Measurements from ENCODE around the gene SH3RF1. TPM values are rescaled to one million over a fixed set of nuclear protein-coding genes. Genes with fewer than 3 reads are reported as not detected.

SH3RF1 gene
- total and polyA plus RNA-seq, 2 of the 8 experiments (the other 6 are each of a cell fraction or from before 2014, with no cell fraction given), result 6.9 to 15.1 TPM

- no peak overlapping the region for H2BK15ac ChIP-seq (ENCODE audit: low read length)
- H2BK12ac ChIP-seq (ENCODE audit: low read depth, low read length), result no peak overlapping the region
- H2BK120ac ChIP-seq (replicated peaks; ENCODE audit: low read depth, low read length), result no peak overlapping the region
- H3K4me3 ChIP-seq (ENCODE audit: extremely low read depth in 1 of 4, insufficient read depth in 2 of 4, low read depth in 3 of 4, low read length in 4 of 4), result no peak overlapping the region
- H4K8ac ChIP-seq (ENCODE audit: extremely low read depth, insufficient read depth, low read length), result no peak overlapping the region
- no peak overlapping the region for H3K18ac ChIP-seq (ENCODE audit: extremely low read depth, low read length)
- H3K56ac ChIP-seq (replicated peaks; ENCODE audit: insufficient read length, low read depth, low read length), result no peak overlapping the region
- no peak overlapping the region for H3K4ac ChIP-seq (replicated peaks; ENCODE audit: insufficient read length, low read depth, low read length)
- no peak overlapping the region for H3K4me2 ChIP-seq (ENCODE audit: insufficient read depth in 1 of 2, low read depth in 2 of 2, low read length in 2 of 2)
- no peak overlapping the region for H3K9ac ChIP-seq (replicated peaks in 1 of 4; ENCODE audit: extremely low read depth in 1 of 4, low read depth in 3 of 4, low read length in 3 of 4)
- H2AFZ ChIP-seq (ENCODE audit: low read length), result no peak overlapping the region
- H3K14ac ChIP-seq (ENCODE audit: insufficient read length), result no peak overlapping the region
- 97% methylated on average over 2 of the region's 2 CpGs; no CpG with 5 or more reads in 1 of the 2 experiments for WGBS, 2 experiments (ENCODE audit: extremely low coverage in 1 of 2, insufficient coverage in 1 of 2, insufficient read length in 1 of 2, insufficient replicate concordance in 2 of 2, low coverage in 1 of 2, low lambda C conversion rate in 2 of 2, missing lambda C conversion rate in 1 of 2)
- FAIRE-seq (no peak), DNase-seq (ENCODE audit: low read depth in 1 of 2, low spot score in 2 of 2) (no peak)
- H3K9me3 ChIP-seq (ENCODE audit: insufficient read depth in 2 of 2, low read depth in 1 of 2, low read length in 1 of 2), result no peaks in the 10 kb centered on the region
- H4K91ac ChIP-seq (replicated peaks; ENCODE audit: insufficient read length, low read length), result no peak overlapping the region
- POLR2A ChIA-PET (ENCODE audit: partially characterized antibody), result no interaction called here
- no peak overlapping the region for H2BK5ac ChIP-seq (ENCODE audit: low read depth, low read length)
- H2AK5ac ChIP-seq (ENCODE audit: low read depth, low read length), result no peak overlapping the region
- H4K20me1 ChIP-seq (replicated peaks in 1 of 2; ENCODE audit: control insufficient read depth in 1 of 2, insufficient read depth in 2 of 2, low read length in 2 of 2), result no peaks in the 10 kb centered on the region
- no peak overlapping the region for H4K5ac ChIP-seq (ENCODE audit: insufficient read length, low read depth, low read length)
- no peak overlapping the region for H3K27ac ChIP-seq (ENCODE audit: low read depth, low read length)
- no peaks in the 10 kb centered on the region for H3K27me3 ChIP-seq (replicated peaks in 1 of 4; ENCODE audit: control insufficient read depth in 3 of 4, extremely low read depth in 1 of 4, insufficient read depth in 3 of 4, low read length in 3 of 4)
- no peak overlapping the region for H3K23ac ChIP-seq (ENCODE audit: insufficient read length)
- no peaks in the 10 kb centered on the region; a peak in 1 of 7 replicates for H3K4me1 ChIP-seq (replicated peaks in 1 of 4; ENCODE audit: control insufficient read depth in 3 of 4, insufficient read depth in 4 of 4, low read length in 3 of 4)
- TF ChIP-seq POLR2A (IDR thresholded peaks at IDR 0.05; ENCODE audit: control extremely low read depth in 1 of 2, low read depth in 2 of 2, low read length in 2 of 2) (no peak), ZNF274 (IDR thresholded peaks at IDR 0.05; ENCODE audit: borderline replicate concordance, extremely low read depth, low read length) (no peak), HDAC2 (IDR thresholded peaks at IDR 0.05; ENCODE audit: borderline replicate concordance in 1 of 2, low read depth in 2 of 2, low read length in 2 of 2) (no peak), HDAC6 (IDR thresholded peaks at IDR 0.05; ENCODE audit: low read depth, low read length) (no peak), RAD21 (IDR thresholded peaks at IDR 0.05 in 1 of 2, conservative IDR thresholded peaks at IDR 0.05 in 1 of 2; ENCODE audit: low read depth in 2 of 2, low read length in 2 of 2) (no peak), CREB1 (IDR thresholded peaks at IDR 0.05) (no peak), TAF1 (IDR thresholded peaks at IDR 0.05; ENCODE audit: low read depth, low read length) (no peak), RBBP5 (IDR thresholded peaks at IDR 0.05; ENCODE audit: borderline replicate concordance, low read depth, low read length) (no peak), TAF7 (optimal IDR thresholded peaks at IDR 0.05; ENCODE audit: borderline replicate concordance, low read depth, low read length) (no peak)
- no peaks in the 10 kb centered on the region for H3K79me2 ChIP-seq (ENCODE audit: control insufficient read depth in 1 of 2, insufficient read depth in 2 of 2, low read length in 2 of 2)
- no peaks in the 10 kb centered on the region for H3K79me1 ChIP-seq (ENCODE audit: low read depth, low read length)
- H3K36me3 ChIP-seq (ENCODE audit: control insufficient read depth in 2 of 4, insufficient read depth in 4 of 4, low read length in 3 of 4), result peaks cover 0 to 7% (median 3%) of the 10 kb centered on the region in 4 experiments; a peak in 2 of 8 replicates
- H3K23me2 ChIP-seq (ENCODE audit: low read depth, low read length), result no peaks in the 10 kb centered on the region
- CTCF ChIA-PET (ENCODE audit: partially characterized antibody), result interaction anchor here (0.6 to 2.3 kb wide), 3 partner anchors 10 to 22 kb away, joined by 3 to 6 read pairs (median 3); no protein-coding TSS in a partner anchor
- no peak overlapping the region for H2BK20ac ChIP-seq (ENCODE audit: low read length)
Measured at GRCh38 chr4:169098532-169098931, 172.2 kb downstream of the SH3RF1 start.
